GM19328 (cell line): ENCODE measurements around the gene SYNGR4.

Experiments
- ATAC-seq: cut with Tn5 transposase; IDR thresholded peaks from one replicate; pipeline ENCODE4 v1.9.1; 2021; ENCODE audit warnings: mild to moderate bottlenecking, moderate library complexity; ENCODE audit not compliant: unreplicated experiment

The SYNGR4 gene

DNA sequence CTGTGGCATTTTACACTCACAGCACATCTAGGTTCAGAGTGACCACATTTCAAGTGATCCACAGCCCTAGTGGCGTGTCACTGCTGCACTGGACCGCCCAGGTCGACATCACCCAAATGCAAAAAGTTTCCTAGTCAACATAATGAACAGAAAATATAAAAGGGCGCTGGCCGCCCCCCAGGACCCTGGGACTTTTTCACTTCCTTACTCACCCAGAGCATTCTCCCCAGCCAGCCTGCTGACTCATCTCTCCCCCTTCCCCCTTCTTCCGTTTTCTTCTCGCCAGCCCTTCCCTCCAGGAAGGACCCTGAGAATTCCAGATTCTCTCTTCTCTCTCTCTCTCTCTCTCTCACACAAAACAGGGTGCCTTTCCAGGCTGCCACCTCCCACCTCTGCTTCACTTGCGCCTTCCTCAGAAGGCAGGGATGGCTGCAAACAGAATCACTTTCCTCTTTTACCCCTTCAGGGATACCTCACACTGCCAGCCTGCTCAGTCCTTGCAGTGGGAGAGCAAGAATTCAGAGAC is 60.6 kb downstream of the SYNGR4 start:
- ATAC-seq: no peak
